ENCODE measurements around the gene RAB39B. TPM values are rescaled to one million over a fixed set of nuclear protein-coding genes. Genes with fewer than 3 reads are reported as not detected.

The RAB39B gene
- total RNA-seq, 1 experiment from 2014 or later = 8.0 TPM

GRCh38 chrX:155218777-155219176 lies 45.5 kb downstream of the RAB39B start (continued):
- TF ChIP-seq CTCF (IDR thresholded peaks at IDR 0.05) (no peak), STAT6 (CRISPR knock-in tag; conservative IDR thresholded peaks at IDR 0.05; ENCODE audit: low read depth) (no peak), TCF7 (CRISPR knock-in tag; IDR thresholded peaks at IDR 0.05; ENCODE audit: low read depth) (no peak), OVOL2 (CRISPR knock-in tag; IDR thresholded peaks at IDR 0.05; ENCODE audit: borderline replicate concordance) (no peak), ZBTB21 (CRISPR knock-in tag; IDR thresholded peaks at IDR 0.05; ENCODE audit: borderline replicate concordance) (no peak), TEAD1 (CRISPR knock-in tag; IDR thresholded peaks at IDR 0.05) (no peak), EMX1 (CRISPR knock-in tag; IDR thresholded peaks at IDR 0.05) (no peak), ZNF219 (CRISPR knock-in tag; IDR thresholded peaks at IDR 0.05; ENCODE audit: borderline replicate concordance) (no peak)
- TF ChIP-seq, protein P1, sequence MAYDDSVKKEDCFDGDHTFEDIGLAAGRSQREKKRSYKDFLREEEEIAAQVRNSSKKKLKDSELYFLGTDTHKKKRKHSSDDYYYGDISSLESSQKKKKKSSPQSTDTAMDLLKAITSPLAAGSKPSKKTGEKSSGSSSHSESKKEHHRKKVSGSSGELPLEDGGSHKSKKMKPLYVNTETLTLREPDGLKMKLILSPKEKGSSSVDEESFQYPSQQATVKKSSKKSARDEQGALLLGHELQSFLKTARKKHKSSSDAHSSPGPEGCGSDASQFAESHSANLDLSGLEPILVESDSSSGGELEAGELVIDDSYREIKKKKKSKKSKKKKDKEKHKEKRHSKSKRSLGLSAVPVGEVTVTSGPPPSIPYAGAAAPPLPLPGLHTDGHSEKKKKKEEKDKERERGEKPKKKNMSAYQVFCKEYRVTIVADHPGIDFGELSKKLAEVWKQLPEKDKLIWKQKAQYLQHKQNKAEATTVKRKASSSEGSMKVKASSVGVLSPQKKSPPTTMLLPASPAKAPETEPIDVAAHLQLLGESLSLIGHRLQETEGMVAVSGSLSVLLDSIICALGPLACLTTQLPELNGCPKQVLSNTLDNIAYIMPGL (CRISPR knock-in tag; IDR thresholded peaks at IDR 0.05) = no peak

GRCh38 chrX:155216940-155217440 lies 47.3 kb downstream of the RAB39B start:
- ChIA-PET POLR2A (no interaction called here), CTCF (interaction anchor here (1.0 to 1.7 kb wide), 7 partner anchors 8 to 299 kb away, joined by 3 to 8 read pairs (median 5); no protein-coding TSS in a partner anchor)
- peaks cover 6% of the 10 kb centered on the region; the same call in 1 of the 2 replicates for H3K9me3 Mint-ChIP-seq
- no peak for ATAC-seq
- DNase-seq (ENCODE audit: low spot score) = no peak
- TF ChIP-seq ZNF425 (CRISPR knock-in tag; conservative IDR thresholded peaks at IDR 0.05) (no peak), ZBTB21 (CRISPR knock-in tag; IDR thresholded peaks at IDR 0.05; ENCODE audit: borderline replicate concordance) (no peak), FOXJ3 (CRISPR knock-in tag; IDR thresholded peaks at IDR 0.05; ENCODE audit: borderline replicate concordance) (no peak), NR3C1 (CRISPR knock-in tag; conservative IDR thresholded peaks at IDR 0.05; ENCODE audit: low read depth) (no peak), STAT6 (CRISPR knock-in tag; conservative IDR thresholded peaks at IDR 0.05; ENCODE audit: low read depth) (no peak), EMX1 (CRISPR knock-in tag; IDR thresholded peaks at IDR 0.05) (no peak), ZNF219 (CRISPR knock-in tag; IDR thresholded peaks at IDR 0.05; ENCODE audit: borderline replicate concordance) (no peak)
- H3K4me3 Mint-ChIP-seq = peak overlapping the region; percentile 97
- peaks cover 11% of the 10 kb centered on the region for H3K27me3 Mint-ChIP-seq (ENCODE audit: low read depth)
- peaks cover 14% of the 10 kb centered on the region for H3K4me1 Mint-ChIP-seq
- H3K27ac Mint-ChIP-seq = peak overlapping the region; percentile 92
- H3K36me3 Mint-ChIP-seq = peaks cover 13% of the 10 kb centered on the region

Measured in WTC11 (cell line).